Sigmoid colon (tissue), 4 donors: ENCODE data around the gene SMIM35.

ENCODE experiments used
- CTCF ChIP-seq, 4 experiments: fragments of 450-650 bp in 3 of 4; fragments of 200-600 bp in 1 of 4; IDR thresholded peaks; one replicate each; pipeline ENCODE4 v1.5.1; 2016 to 2019; ENCODE audit warnings: antibody characterized with exemption in 4 of 4, mild to moderate bottlenecking in 3 of 4, moderate library complexity in 2 of 4
- EP300 ChIP-seq, 4 donors: sonication (generic); formaldehyde crosslinking; IDR thresholded peaks; one replicate each; pipeline ENCODE4 v1.6.1; 2017; ENCODE audit warnings: antibody characterized with exemption in 4 of 4
- POLR2A ChIP-seq, 2 donors: fragments of 450-650 bp; IDR thresholded peaks; one replicate each; pipeline ENCODE4 v1.6.1; 2016; ENCODE audit warnings: antibody characterized with exemption in 2 of 2, mild to moderate bottlenecking in 2 of 2, moderate library complexity in 2 of 2

- no peak for TF ChIP-seq CTCF (IDR thresholded peaks at IDR 0.05)
- TF ChIP-seq EP300 (IDR thresholded peaks at IDR 0.05): no peak
- TF ChIP-seq POLR2A (IDR thresholded peaks at IDR 0.05): no peak
Measured at GRCh38 chr11:118071416-118072030, 15.2 kb downstream of the SMIM35 start.
